SK-N-SH (cell line): ENCODE measurements around the gene SLC37A1.

Source experiments
- CTCF ChIP-seq: fragments of 200-600 bp; sonication (generic); IDR thresholded peaks from 2 replicates; pipeline ENCODE4 v1.6.1; 2017; ENCODE audit warnings: antibody characterized with exemption, mild to moderate bottlenecking, moderate library complexity
- FOXM1 ChIP-seq: IDR thresholded peaks from 2 replicates; pipeline ENCODE4 v1.4.0; 2012; ENCODE audit warnings: low read depth, mild to moderate bottlenecking
- GABPA ChIP-seq: IDR thresholded peaks from 2 replicates; pipeline ENCODE4 v1.4.0; 2012; ENCODE audit warnings: low read depth, mild to moderate bottlenecking
- MAX ChIP-seq: IDR thresholded peaks from 2 replicates; pipeline ENCODE4 v1.4.0; 2012; ENCODE audit warnings: low read depth
- PBX3 ChIP-seq: IDR thresholded peaks from 2 replicates; pipeline ENCODE4; 2012
- POLR2AphosphoS5 ChIP-seq: IDR thresholded peaks from 2 replicates; pipeline ENCODE4 v1.6.1; 2012; ENCODE audit warnings: low read depth, low read length
- RCOR1 ChIP-seq: fragments of 150-350 bp; IDR thresholded peaks from 2 replicates; pipeline ENCODE4 v1.6.1; 2017; ENCODE audit warnings: antibody characterized with exemption, low read length
- REST ChIP-seq: IDR thresholded peaks from 2 replicates; pipeline ENCODE4 v1.6.1; 2012; ENCODE audit warnings: mild to moderate bottlenecking, low read depth, low read length, moderate library complexity
- RFX5 ChIP-seq: IDR thresholded peaks from 2 replicates; pipeline ENCODE4 v1.6.1; 2012; ENCODE audit warnings: mild to moderate bottlenecking, improper control_type of control experiment, low read length
- SIN3A ChIP-seq: IDR thresholded peaks from 2 replicates; pipeline ENCODE4 v1.6.1; 2012; ENCODE audit warnings: low read depth, mild to moderate bottlenecking, low read length, moderate library complexity, borderline replicate concordance
- SMC3 ChIP-seq: IDR thresholded peaks from 2 replicates; pipeline ENCODE4 v1.6.1; 2012; ENCODE audit warnings: low read depth, low read length, improper control_type of control experiment
- USF2 ChIP-seq: fragments of 150-350 bp; IDR thresholded peaks from 2 replicates; pipeline ENCODE4 v1.6.1; 2017; ENCODE audit warnings: antibody characterized with exemption, low read length, low read depth, borderline replicate concordance
- YY1 ChIP-seq: IDR thresholded peaks from 2 replicates; pipeline ENCODE4 v1.4.0; 2012; ENCODE audit warnings: low read depth, mild to moderate bottlenecking
- ZBTB33 ChIP-seq: IDR thresholded peaks from 2 replicates; pipeline ENCODE4 v1.4.0; 2012; ENCODE audit warnings: low read depth, borderline replicate concordance

- no peak for TF ChIP-seq CTCF
- TF ChIP-seq SMC3, result no peak
- TF ChIP-seq YY1, result no peak
- TF ChIP-seq RFX5, result no peak
- no peak for TF ChIP-seq MAX
- TF ChIP-seq PBX3, result no peak
- TF ChIP-seq FOXM1, result no peak
- TF ChIP-seq RCOR1, result no peak
- TF ChIP-seq REST, result no peak
- TF ChIP-seq POLR2AphosphoS5, result no peak
- no peak for TF ChIP-seq GABPA
- no peak for TF ChIP-seq USF2
- no peak for TF ChIP-seq SIN3A
- no peak for TF ChIP-seq ZBTB33
Observed at GRCh38 chr21:42542596-42542995, 28.9 kb downstream of the SLC37A1 start.
